ENCODE data around the gene SEC62. TPM values are rescaled to one million over a fixed set of nuclear protein-coding genes. Genes with fewer than 3 reads are reported as not detected.

The SEC62 gene
- total RNA-seq, 1 donor from 2014 or later, result 157 TPM

DNA sequence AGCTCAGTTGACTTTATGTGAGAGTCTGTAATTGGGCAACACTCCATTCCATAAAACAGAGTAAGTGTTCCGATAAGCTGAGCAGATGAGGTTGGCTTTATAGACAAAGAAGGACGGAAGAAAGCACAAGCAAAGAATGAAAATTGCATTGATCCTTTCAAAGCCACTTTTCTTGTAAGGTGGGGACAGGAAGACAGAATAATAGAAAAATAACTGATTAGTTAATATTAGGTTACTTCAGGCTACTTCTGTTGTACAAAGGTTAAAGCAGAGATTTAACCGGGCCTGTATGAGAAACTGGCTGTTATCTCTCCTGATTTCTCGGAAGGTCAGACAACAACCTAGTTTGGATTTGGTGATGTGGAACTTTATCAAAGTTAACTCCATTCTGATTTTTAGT lies 55.7 kb downstream of the SEC62 start:
- intact Hi-C loops (cut with DNase I), result no loop called here
- ATAC-seq, result no peak
- DNase-seq, result no peak
- Histone ChIP-seq H3K9me3 (no peaks in the 10 kb centered on the region), H3K4me1 (no peaks in the 10 kb centered on the region), H3K27me3 (no peaks in the 10 kb centered on the region), H3K36me3 (no peaks in the 10 kb centered on the region), H3K27ac (no peak overlapping the region), H3K4me3 (no peak overlapping the region)
- TF ChIP-seq, protein P1, sequence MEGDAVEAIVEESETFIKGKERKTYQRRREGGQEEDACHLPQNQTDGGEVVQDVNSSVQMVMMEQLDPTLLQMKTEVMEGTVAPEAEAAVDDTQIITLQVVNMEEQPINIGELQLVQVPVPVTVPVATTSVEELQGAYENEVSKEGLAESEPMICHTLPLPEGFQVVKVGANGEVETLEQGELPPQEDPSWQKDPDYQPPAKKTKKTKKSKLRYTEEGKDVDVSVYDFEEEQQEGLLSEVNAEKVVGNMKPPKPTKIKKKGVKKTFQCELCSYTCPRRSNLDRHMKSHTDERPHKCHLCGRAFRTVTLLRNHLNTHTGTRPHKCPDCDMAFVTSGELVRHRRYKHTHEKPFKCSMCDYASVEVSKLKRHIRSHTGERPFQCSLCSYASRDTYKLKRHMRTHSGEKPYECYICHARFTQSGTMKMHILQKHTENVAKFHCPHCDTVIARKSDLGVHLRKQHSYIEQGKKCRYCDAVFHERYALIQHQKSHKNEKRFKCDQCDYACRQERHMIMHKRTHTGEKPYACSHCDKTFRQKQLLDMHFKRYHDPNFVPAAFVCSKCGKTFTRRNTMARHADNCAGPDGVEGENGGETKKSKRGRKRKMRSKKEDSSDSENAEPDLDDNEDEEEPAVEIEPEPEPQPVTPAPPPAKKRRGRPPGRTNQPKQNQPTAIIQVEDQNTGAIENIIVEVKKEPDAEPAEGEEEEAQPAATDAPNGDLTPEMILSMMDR (IDR thresholded peaks at IDR 0.05), result no peak

DNA sequence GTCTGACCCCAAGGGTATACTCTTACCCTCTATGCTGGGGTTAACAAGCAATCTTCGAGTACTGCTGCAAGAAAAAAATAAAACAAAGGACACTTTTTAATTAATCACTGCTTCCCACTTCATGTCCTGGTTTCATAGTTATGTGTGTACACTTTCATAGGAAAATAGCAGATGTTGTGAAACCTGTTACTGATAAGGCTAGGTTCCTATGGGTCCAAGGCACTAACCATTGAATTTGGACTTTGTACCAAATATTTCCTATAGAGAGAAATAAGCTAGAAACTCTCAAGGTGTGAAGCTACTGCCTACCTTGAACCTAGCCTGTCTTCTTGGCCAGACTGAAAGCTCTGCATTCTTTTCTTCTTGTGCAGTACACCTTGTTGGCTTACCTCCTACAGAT lies 56.6 kb downstream of the SEC62 start:
- no peaks in the 10 kb centered on the region for H3K36me3 ChIP-seq
- no peaks in the 10 kb centered on the region for H3K4me1 ChIP-seq
- no peak overlapping the region for H3K4me3 ChIP-seq
- no peak for ATAC-seq
- TF ChIP-seq, protein P1 (IDR thresholded peaks at IDR 0.05), result no peak
- no peaks in the 10 kb centered on the region for H3K27me3 ChIP-seq
- intact Hi-C loops (cut with DNase I), result no loop called here
- DNase-seq, result no peak
- no peaks in the 10 kb centered on the region for H3K9me3 ChIP-seq
- no peak overlapping the region for H3K27ac ChIP-seq

DNA sequence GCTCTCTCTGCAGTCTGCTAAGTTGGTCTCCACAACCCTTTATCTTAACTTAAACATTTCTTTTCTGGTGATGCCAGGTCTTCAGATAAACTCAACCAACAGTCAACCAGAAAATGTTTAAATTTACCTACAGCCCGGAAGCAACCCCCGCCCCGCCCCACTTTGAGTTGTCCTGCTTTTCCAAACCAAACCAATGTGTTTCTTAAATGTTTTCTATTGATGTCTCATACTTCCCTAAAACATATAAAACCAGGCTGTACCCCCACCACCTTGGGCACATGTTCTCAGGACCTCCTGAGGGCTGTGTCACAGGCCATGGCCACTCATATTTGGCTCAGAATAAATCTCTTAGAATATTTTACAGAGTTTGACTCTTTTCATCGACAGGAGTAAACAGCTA lies 58.0 kb downstream of the SEC62 start:
- intact Hi-C loops (cut with DNase I), result no loop called here
- no peak for DNase-seq
- Histone ChIP-seq H3K27me3 (no peaks in the 10 kb centered on the region), H3K4me1 (no peaks in the 10 kb centered on the region), H3K9me3 (no peaks in the 10 kb centered on the region), H3K27ac (no peak overlapping the region), H3K36me3 (no peaks in the 10 kb centered on the region), H3K4me3 (no peak overlapping the region)
- TF ChIP-seq, protein P1 (IDR thresholded peaks at IDR 0.05), result no peak
- ATAC-seq, result no peak

GRCh38 chr3:170027233-170028102 lies 60.9 kb downstream of the SEC62 start:
- Histone ChIP-seq H3K36me3 (no peaks in the 10 kb centered on the region), H3K4me3 (no peak overlapping the region), H3K4me1 (no peaks in the 10 kb centered on the region), H3K27ac (no peak overlapping the region), H3K9me3 (no peaks in the 10 kb centered on the region), H3K27me3 (no peaks in the 10 kb centered on the region)
- no peak for DNase-seq
- TF ChIP-seq, protein P1 (IDR thresholded peaks at IDR 0.05), result no peak
- intact Hi-C loops (cut with DNase I), result no loop called here
- no peak for ATAC-seq

DNA sequence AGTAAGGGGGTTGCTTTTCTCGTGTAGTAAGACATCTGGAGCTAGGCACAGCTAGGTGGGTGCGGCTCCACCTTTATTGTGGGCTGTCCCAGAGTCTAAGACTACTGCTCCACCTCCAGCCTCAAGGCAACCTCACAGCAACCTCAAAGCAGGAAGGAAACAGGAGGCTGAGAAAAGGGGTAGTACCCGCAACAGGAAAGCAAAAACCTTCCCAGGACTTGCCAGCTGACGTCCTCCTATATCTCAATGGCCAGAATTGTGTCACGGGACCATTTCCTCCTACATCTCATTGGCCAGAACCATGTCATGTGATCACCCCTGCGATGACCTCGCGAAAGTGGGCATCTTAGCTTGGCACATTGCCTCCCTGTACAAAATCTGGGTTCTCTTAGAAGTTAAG lies 66.9 kb downstream of the SEC62 start:
- intact Hi-C loops (cut with DNase I), result no loop called here
- peaks cover 5% of the 10 kb centered on the region for H3K4me1 ChIP-seq
- no peaks in the 10 kb centered on the region for H3K36me3 ChIP-seq
- H3K27me3 ChIP-seq, result no peaks in the 10 kb centered on the region
- TF ChIP-seq, protein P1 (IDR thresholded peaks at IDR 0.05), result no peak
- DNase-seq, result no peak
- H3K4me3 ChIP-seq, result no peak overlapping the region
- H3K9me3 ChIP-seq, result no peaks in the 10 kb centered on the region
- H3K27ac ChIP-seq, result no peak overlapping the region
- ATAC-seq, result no peak
